ENCODE data around the gene OPRD1.
A peak's percentile ranks its signal among the peaks of the same experiment; 100 is the strongest.

The OPRD1 gene

DNA sequence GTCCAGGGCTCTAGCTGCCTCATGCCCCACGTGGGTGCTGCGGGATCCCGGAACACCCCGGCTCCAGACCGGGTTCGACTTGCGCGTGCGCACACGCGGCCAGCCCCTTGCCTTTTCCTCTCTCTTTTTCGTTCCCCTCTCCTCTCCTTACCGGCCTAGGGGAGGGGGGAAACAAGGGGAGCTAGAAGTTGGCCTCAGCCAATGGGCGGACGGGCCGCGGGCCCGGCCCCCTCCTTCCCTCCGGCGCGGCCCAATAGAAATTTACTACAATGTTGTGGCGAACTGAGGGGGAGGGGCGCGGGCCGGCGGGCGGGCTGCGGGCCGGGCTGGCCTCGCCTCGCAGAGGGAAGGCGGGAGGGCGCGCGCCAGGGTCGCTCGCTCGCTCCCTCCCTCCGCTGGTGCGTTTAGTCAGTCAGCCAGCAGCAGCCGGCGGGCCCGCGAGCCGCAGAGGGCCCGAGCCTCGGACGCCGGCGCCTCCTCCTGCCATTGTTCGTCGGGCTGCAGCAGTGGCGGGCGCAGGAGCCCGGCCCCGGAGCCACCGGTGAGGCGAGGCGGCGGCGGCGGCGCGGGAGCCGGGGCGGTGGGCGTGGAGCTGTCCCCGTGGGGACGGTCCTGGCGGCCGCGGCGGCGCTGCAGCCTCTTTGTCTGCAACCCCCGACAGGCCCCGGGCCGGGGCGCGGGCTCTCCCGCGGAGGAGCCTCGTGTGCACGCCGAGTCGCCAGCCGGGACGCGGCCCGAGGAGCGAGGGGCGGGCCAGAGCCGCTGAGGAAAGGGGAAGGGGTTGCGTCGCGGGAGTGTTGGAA, 102.5 kb downstream of the OPRD1 start, which contains the start of gene EPB41:
TSS of gene EPB41 (plus strand) at position 342 of the 803 bp plus-strand sequence. CDS start 72,869 bp downstream, outside the sequence.
- DNase-seq = peak; percentile 86

- no peak for DNase-seq
Measured at GRCh38 chr1:28915031-28915895, 103.3 kb downstream of the OPRD1 start.

- DNase-seq = no peak
Measured at GRCh38 chr1:28917757-28918118, 105.8 kb downstream of the OPRD1 start.

All from NCI-H2029 treated with DMSO at 0.1 percent for 48 hours (cell line).